NCI-H2029 treated with DMSO at 0.1 percent for 48 hours (cell line): Measurements from ENCODE around the gene INTS12.

Experiments used
- DNase-seq: peaks from one replicate; lab custom pipeline; 2025; lab: John Stamatoyannopoulos, UW

INTS12 gene

DNA sequence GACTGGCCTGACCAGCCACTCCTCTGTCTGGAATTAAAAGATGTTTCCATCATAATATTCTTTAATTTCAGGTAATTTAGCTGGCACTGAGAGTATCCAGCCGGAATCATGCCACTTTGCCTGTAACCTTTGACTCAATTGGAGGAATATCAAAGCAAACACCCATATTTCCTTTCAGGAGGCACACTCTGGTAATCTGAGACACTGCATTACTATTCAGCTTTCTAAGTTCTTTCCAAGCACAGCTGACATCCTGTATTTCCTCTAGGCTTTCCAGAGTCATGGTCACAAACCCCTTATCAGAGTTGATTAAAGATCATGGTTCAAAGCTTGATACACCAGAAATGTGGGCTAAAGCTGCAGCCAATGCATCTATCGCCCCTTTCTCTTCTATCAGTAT lies 29.3 kb downstream of the INTS12 start:
- DNase-seq, result peak; percentile 48

- no peak for DNase-seq
These were observed 30.8 kb downstream of the INTS12 start for GRCh38 chr4:105677709-105678108.

- no peak for DNase-seq
These were observed 34.5 kb downstream of the INTS12 start for GRCh38 chr4:105674011-105674410.

DNA sequence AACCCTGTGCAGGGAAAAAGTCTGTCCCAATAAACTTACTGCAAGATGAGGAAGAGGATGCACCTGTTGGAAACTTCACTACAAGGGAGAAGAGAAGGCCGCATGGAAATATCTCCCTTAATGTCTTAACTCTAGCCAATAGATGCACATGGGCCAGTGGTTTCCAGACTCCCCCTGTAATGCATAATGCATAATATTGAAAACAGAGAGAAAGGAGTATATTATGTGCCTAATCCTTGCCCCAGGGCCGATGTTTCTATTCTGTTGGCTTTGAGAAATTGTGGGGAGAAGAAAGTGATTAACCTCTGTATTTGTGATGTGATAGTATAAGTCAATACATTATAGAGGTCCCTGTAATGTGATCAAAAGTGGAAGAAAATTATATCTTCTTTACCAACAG lies 37.2 kb downstream of the INTS12 start:
- no peak for DNase-seq

DNA sequence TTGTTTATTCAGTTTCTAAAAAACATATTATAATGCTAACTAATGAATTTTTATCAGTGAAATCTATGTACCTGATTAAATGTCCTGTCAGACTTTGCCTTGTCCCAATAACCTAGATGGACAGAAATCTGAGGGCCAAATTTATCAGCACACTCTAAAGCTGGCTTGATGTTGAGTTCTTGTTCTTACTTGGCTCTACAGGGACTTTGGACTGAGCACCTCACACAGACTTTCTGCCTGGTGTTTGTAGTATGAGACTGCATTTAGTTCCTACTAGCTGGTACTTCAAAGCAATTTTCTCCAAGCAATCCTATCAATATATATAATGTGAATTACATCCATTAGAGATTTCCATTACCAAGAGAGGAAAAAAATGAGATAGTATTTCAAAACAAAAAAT lies 37.8 kb downstream of the INTS12 start:
- no peak for DNase-seq

- no peak for DNase-seq
These were observed 41.8 kb downstream of the INTS12 start for GRCh38 chr4:105666693-105667092.

- no peak for DNase-seq
These were observed 45.4 kb downstream of the INTS12 start for GRCh38 chr4:105662935-105663675.

DNA sequence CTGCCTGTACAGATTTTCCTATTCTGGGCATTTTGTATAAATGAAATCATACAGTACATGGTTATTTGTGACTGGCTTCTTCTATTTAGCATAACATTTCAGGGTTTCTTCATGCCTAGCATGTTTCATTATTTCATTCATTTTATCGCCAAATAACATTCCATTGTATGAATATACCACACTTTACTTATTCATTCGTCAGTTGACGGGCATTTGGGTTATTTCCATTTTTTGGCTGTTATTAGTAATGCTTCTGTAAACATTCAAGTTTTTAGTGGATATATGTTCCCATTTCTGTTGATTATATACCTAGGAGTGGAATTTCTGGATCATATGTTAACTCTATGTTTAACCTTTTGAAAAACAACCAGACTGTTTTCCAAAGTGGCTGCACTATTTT lies 47.5 kb downstream of the INTS12 start:
- no peak for DNase-seq

DNA sequence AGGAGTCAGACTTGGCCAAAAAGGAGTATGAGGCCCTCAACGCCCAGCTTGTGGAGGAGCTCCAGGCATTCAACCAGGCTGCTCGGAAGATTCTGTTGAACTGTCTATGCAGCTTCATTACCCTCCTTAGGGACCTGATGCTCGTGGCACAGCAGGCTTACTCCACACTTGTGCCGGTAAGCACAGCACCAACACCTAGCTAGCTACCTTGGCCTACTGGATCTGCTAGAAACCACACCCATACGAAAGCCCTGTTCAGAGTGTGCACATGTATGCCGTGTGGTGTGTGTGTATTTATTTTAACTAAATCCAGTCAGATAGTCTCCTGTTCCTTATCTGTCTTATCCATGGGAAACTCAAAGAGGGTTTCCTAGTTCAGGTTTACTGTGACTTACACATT lies 49.3 kb downstream of the INTS12 start:
- DNase-seq, result no peak

- no peak for DNase-seq
These were observed 51.2 kb downstream of the INTS12 start for GRCh38 chr4:105657117-105657765.

DNA sequence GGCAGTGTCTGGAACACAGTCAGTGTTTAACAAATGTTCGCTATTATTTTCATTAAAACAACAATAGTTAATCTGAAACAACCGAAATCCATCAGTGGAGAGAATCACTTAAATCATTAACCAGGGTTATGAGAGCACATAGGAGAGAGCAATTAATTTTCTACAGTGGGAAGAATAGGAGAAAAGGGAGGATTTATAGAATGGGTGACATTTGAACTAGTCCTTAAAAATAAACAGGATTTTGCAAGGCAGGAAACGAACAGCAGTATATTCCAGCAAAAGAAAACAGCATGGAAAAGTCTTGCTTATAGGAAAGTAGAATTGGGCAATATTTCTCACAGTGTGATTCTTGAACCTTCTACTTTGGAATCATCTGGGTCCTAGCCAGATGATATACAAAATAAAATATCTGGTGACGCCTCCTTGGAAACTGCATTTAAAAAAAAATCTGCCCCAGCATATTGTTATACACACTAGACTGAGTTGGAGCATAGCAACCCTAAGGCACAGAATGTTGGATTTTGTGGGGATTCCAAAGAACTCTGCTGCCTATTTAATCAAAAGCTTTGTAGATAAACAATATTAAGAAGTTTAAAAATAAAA lies 56.1 kb downstream of the INTS12 start:
- DNase-seq, result no peak

GRCh38 chr4:105651884-105652283 lies 56.6 kb downstream of the INTS12 start:
- DNase-seq, result no peak

DNA sequence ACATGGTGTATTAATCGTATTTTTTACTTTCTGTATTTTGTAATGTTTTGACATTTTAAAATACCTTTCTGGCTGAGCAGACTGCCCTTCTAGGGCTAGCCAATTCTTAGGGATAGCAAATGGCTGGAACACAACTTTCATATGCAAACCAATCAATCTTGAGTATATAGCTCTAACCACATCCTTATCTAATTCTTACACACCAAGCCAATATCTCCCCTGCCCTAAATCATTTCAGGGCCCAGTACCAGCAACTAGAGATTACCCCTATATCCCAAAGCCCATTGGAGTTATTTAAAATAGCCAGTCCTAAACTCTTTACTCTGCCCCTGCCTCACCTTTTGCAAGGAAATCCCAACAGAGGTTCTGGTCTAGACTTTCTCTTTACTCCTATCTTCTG lies 58.3 kb downstream of the INTS12 start:
- DNase-seq, result no peak

DNA sequence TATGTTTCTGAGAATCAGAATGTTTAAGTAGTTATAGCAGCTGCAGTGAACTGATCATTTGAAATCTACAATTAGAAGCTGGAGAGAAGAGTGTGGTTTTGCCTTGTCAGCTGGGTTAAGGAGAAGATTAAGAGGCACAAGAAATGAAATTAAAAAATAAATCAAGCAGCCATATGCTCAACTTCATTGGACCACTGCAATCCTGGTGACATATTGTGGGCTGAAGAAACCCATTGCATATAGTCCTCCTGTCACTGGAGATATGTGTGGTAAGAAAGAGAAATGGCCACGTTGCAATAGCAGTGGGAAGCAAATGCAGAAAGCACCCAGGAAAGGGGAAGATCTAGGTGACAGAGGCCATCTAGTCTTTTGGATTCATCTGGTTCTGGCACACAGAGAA lies 63.0 kb downstream of the INTS12 start:
- no peak for DNase-seq

- DNase-seq, result no peak
These were observed 64.2 kb downstream of the INTS12 start for GRCh38 chr4:105644257-105644656.

GRCh38 chr4:105641845-105642244 lies 66.6 kb downstream of the INTS12 start:
- no peak for DNase-seq

GRCh38 chr4:105637408-105638176 lies 70.9 kb downstream of the INTS12 start:
- peak; percentile 66 for DNase-seq

DNA sequence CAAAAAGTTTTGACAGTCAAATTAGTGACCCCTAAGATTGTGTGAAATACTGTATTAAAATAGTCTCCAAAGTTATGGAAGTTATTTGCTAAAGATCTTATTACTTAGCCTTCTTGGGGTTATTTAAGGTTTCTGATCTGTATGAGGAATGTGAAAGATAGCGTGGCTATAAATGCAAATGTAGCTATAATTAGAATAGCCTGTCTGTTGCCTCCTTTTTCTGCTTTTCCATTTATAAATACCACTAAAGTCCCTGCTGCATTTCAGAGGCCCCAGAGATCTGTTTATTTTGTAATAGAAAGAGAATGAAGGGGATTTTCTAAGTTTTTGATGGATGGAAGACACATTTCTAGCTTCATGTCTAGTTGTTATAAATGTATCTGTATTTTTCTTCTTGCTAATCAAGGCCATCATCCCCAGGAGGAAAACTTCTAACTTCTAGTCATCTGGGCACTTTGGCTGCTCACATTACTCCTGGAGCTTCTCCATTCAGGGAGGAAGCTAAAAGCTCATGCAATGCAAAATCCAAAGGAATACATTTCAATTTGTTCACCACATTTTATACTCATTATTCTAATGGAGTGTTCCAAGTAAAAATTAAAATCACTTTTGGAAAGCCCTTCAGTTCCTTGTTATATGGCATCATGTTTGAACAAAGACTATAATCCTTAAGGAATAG lies 73.9 kb downstream of the INTS12 start:
- no peak for DNase-seq

DNA sequence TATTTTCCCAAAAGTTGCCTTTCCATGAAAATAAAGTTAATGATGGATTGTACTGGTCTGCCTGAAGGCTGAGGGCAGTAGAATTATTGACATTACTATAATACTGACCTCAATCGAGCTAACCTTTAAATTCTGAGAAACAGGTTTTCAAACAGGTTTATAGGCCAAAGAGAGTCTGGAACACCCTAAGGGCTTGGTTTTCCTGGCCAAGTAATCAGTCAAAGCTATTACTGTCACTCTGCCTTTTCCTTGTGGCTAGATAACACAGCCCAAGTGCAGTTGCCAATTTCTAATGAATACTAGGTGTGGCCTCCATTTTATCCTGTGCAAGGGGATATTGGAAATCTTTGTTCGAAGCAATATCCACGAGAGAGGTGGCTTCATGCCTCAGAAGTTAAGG lies 75.2 kb downstream of the INTS12 start:
- no peak for DNase-seq
